Fibroblast of skin of abdomen (primary cell): ENCODE measurements around the gene PFKFB4.
"Not testable (repeated sequence)": the region's sequence is repeated elsewhere in the genome, so short reads cannot be mapped to it uniquely, and the experiment has no call there.

Experiments
- DNase-seq: peaks from one replicate; pipeline ENCODE4 v3.0.0-alpha.2; 2013

Gene PFKFB4

DNA sequence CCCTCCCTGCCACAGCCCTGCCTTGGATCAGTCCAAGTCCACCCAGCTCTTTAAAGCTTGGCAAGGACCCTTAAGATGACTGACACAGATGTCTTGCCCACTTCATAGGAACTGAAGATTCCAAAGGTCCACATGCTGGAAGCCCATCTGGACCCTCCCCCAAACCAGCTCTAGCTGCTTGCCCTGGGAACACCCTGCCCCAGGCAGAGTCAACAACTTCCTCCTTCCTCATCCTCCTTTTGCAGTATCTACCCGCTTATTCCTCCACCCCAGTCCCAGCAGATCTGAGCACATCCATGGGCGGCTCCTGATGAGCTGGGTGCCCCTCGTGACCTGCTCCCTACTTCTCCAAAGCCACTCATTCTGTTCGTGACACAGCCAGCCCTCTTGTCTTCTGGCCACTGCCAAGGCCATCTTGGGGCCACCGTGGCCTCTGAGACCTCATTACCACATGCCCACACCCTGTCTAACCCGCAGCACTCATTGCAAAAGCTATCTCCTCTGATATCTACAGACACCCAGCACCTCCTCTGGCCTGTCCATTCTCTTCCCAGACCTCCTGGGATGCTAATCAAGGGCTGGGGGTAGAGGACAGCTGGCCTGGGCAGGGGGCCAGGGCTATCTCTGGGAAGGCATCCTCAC is 2.0 kb upstream of the PFKFB4 start:
- DNase-seq, result no peak

DNA sequence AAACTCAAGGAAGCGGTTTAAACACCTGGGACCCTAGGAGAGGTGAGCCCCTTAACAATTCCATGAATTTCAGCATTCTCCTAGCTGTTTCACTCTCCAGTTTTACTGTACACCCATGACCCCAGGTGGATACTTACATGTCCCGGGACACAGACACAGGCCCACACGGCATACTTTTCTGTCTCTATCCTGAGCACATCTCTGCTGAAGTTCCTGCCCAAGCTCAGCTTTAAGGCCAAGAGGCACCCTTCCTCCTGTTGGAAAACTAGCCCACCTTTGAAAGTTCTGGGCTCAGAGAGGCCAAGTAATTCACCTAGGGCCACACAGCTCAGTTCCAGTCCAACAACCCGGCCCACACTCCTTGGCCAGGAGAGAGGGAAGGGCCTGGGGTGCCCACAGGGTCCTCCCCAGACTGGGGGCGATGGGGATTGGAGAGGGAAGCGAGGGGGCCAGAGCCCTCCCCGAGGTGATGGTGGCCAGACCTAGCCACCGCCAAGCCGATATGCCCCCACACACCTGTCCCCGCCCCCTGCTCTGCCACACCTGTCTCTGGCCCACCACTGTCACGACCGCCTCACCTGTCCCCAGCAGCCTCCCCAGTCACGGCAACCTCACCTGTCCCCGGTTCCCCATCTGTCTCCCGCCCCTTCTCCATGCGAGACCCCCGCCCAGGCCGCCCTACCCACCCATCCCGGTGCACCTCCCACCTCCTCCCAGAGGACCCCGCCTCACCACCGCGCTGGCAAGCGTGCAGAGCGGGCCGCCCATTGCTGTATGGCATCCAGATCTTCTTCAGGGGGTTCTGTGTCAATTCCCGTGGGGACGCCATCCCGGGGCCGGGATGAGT is 431 bp downstream of the PFKFB4 start:
- DNase-seq, result no peak

DNA sequence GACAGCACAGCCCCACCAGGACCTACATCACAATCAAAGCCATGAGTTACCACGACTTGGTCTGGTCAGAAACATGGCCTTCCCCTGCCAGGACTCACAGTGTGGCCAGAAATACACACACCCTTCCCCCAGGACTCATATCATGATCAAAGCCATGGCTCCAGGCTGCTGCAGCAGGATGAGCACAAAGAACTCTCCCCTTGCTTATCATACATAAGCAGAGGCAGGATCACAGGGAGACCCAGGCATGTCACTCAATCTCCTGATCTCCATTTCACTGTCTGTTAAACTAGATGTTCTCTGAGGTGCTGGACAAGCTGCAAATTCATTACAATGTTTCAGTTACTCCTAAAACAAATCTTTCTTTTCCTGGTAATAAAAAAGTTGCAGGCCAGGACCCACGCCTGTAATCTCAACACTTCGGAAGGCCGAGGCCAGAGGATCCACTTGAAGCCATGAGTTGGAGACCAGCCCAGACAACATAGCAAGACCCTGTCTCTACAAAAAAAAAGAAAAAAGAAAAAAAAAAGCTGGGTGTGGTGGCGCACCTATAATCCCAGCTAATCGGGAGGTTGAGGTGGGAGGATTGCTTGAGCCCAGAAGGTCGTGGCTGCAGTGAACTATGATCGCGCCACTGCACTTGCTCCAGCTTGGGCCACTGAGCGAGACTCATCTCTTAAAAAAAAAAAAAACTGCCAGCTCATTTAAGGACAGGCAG is 1.2 kb downstream of the PFKFB4 start:
- no peak for DNase-seq

DNA sequence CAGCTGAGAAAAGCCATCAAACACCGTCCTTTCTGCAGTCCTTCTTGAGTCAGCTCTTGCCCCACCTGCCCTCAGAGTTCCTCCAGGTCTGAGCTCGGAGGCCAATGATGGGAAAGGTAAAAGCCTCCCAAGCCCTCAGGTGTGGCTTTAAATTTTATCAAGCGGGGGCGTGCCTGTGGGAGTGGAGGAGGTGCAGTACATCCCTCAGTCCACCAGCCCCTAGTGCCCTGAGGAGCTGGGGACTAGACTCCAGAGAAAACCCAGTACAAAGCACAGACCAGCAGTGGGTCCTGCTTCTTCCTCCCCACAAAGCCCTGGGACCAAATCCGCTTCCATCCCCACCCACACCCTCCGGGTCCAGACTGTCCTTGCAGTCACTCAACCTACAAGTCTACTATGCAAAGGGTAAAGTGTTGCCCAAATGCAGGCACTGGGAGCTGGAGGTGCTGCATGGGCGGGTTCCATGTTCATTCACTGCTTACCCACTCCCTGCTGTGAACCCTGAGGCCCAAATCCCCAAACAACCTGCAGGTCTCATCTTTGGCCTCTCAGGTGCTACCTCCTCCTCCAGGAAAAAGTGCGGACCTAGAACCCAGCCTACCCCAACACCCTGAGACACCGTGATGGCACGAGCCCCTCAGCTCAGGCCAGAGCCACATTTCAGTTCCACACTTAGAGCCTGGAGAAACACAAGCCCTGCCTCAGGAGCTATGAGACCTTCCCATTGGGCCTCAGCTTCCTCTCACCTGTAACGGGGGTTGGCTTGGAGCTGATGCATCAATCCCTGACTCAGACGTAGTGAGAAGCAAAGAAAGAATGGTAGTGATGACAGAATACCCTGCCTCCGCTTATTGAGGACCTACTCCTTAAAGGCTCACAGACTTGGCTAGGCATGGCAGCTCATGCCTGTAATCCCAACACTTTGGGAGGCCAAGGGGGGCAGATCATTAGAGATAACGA is 2.4 kb downstream of the PFKFB4 start:
- DNase-seq, result no peak

DNA sequence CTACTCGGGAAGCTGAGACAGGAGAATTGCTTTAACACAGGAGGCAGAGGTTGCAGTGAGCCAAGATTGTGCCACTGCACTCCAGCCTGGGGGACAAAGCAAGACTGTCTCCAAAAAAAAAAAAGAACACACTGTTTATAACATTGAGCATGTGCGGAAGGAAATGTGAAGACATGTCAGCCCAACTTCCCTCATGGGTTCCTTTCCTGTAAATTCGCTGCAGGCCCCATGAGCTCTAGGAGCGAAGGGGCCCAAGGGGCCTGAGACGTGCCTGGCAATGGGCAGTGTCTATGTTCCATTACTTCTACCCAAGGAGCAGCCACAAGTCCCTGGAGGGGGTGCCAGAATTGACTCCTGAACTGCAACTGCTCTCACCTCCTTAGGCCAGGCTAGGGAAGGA is 3.2 kb downstream of the PFKFB4 start:
- DNase-seq, result no peak

DNA sequence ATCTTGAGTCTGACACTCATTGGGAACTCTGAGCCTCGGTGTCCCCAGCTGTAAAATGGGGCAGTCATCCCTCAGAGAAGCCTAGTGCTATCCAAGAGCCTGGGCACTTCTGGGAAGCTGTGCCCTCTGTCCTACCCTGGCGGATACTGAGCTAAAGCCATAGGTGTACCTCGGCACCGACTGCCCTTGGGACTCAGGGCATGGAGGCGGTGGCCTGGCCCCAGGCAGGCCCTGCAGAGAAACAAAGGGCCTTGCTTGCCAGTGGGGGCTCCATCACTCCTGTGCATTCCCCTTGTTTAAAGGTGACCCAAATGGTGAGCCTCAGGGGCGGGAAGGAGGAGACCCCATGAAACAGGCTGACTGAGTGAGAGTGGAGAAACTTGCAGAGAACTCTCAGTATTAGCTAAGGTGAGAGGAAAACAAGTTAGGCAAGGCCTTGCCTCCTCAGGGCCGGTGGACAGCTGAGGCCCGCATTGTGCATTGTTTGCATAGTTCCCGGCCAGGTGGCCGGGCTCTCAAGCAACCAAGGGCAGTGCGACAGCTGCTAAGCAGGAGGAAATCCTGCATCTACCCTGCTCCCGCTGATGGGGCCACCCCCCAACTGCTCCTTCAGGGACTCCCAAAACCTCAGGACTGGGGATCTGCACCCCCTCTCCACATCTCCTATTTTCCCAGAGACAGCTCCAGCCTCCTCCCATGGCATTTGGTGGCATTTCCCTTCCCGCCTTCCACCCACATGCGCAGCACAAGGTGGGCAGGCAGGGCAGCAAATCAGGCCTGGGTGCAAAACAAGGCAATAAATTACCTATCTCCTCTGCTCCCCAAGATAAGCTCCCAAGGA is 4.3 kb downstream of the PFKFB4 start:
- DNase-seq, result no peak

DNA sequence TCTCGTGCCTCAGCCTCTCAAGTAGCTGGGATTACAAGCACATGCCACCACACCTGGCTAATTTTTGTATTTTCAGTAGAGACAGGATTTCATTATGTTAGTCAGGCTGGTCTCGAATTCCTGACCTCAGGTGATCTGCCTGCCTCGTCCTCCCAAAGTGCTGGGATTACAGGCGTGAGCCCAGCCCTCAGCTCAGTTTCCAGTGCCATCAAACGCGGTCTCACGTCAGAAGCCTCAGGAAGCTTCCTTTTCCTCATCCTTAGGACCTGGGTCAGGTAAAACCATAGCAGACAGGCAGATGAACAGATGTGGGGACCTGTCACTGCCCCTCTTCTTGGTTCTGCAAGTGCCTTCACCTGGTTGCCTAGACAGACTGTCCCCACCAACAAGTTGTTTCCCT is 5.0 kb downstream of the PFKFB4 start:
- not testable (repeated sequence) for DNase-seq

DNA sequence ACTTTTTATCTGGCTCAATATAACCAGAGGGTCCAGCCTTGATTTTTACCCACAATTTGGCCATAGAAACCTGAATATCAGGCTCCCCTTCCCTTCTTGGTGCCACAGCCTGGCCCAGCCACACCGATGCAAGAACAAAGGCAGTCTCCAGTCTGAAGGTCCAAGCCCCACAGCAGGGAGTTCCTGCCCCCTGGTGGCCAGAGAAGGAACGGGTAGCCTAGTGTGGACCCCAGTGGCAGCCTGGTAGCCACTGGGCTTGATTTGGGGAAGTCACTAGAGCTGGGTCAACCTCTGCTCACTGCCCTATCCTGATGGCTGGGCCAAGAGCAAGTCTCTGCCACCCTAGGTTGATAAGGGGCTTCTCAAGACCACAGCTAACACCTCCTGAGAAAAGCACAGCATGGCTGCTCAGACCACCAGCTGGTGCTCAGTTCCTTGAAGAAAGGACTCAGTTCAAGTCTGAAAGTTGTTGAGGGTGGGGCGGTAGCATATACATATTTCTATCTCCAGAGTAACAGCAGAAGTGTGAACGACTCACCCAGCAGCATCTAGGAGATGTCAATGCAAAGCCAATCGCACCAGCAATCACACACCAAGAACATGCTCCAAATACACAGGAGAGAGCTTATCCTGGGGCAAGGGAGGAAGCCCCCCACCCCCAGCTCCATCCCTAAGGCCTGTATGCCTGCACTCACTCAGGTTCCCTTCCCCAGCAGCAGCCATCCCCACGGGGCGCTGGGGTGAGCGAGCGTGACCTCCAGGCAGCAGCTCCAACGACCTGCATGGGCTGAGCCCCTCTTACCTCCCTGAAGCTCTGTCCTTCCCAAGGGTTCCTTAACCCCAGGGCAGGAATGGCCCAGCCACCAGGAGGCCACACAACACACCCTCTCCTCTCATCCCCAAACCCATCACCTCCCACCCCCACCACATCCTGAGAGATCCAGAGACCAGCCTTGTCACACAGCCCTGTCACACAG is 7.6 kb downstream of the PFKFB4 start:
- DNase-seq, result peak; percentile 70

DNA sequence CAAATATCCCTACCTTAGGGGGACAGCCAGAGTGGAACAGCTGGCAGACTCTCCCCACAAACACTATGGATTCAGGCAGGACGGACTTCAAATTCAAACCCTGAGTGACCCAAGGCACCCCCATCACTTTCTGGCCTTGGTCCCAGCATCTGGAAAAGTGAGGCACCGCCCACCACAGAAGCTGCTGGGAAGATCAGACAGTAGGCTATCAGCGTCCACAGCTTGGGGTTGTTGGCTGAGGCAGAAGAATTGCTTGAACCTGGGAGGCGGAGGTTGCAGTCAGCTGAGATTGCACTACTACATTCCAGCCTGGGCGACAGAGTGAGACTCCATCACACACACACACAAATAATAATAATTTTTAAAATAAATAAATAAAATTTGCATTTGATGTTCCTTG is 8.5 kb downstream of the PFKFB4 start:
- no peak for DNase-seq

DNA sequence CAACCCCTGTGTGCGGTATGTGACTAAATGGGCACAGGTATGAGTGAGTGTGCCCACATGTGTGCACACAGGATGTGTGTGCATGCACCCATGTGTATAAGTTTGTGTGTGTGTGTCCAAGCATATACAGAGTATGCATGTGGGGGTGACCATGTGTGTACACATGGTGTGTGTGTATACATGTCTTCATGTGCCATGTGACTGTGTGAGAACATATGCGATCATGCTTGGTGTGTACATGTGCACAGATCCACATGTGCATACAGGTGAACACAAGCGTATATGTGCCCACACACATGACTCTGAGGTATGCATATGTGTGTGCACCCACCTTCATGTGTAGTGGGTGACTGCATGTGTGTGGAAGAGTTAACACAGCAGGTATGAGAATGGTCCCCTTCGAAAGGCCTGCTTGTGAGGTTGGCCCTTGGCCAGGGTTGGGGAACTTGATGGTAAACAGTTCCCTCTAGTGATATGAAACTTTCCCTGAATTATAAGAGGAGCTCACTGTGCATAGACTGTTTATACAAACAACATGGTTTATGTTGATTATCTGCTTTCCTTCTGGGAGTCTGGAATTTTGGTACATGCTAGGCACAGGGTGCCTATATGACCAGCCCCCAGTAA is 10.3 kb downstream of the PFKFB4 start:
- no peak for DNase-seq

DNA sequence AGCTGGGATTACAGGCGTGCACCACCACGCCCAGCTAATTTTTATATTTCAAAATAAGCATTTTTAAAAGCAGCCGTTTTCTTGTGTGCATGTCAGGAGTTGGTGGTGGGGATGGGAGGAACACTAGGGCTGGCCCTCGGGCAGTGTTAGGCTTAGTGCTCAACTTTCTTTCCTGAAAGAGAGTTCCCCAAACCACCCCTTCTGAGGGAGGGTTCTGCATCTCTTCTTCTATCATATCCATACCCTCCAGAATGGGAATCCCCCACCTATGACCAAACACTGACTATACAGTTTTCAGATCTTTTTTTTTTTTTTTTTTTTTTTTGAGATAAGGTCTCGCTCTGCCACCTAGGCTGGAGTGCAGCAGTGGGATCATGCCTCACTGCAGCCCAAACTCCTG is 12.5 kb downstream of the PFKFB4 start:
- no peak for DNase-seq

DNA sequence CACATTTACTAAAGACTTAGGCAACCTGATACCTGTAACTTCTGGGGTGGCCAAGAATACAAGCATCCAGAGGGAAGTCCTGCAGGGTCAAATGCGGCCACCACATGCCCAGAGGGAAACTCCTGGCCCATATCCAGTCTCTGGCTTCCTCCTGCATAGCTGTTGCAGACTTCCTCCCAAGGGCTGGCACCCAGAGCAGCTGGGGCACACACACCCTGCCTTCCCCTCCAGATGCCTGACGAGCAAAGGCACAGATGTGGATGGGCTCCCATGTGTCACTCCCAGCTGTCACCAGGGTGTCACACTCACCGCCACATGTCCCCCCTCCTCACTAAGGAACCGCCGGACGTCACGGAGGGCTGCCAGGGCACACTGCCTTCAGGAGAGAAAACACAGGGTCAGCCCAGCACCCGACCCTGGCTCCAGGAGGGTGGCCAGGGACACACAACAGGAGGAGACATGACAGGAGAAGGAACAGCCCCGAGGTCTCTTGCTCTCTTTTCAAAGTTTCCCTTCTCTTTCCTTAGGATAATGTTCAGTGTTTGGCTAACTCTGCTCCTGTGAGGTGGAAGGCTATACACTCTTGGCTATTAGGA is 13.2 kb downstream of the PFKFB4 start:
- no peak for DNase-seq

DNA sequence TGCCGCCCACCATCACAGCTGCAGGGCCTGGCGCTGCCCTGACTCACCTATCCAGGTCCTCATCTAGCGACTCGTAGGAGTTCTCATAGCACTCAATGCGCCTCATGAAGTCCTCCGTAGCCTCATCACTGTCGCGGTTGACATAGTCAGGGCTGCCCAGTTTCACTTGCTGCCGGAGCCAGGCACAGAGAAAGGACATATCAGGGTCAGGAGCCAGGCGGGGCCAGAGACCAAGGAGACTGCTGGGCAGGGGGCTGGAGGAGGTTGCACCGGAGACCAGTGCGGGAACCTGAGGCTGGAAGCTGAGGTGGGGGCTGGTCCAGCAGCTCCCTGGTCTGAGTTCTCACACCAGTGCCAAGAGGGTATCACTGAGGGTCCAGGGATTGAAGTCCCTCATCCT is 18.2 kb downstream of the PFKFB4 start:
- DNase-seq, result no peak

DNA sequence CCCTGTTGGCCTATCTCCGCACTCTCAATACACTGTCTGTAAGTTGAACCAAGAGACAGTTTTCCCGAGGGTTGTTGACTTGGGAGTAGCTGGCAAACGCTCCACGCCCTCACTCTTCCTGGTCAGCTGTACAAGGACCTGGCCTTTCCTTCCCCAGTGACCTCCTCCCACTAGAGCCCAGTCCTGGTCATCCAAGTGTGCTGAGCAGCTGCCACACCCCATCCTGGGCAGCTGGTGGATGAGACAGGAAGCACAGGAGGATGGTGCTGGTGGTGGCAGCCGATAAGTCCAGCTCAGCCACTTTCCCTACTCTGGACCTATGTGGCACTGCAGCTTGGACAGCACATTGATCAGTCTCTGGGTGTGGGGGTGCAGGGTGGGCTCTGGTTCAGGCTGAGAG is 19.8 kb downstream of the PFKFB4 start:
- no peak for DNase-seq

DNA sequence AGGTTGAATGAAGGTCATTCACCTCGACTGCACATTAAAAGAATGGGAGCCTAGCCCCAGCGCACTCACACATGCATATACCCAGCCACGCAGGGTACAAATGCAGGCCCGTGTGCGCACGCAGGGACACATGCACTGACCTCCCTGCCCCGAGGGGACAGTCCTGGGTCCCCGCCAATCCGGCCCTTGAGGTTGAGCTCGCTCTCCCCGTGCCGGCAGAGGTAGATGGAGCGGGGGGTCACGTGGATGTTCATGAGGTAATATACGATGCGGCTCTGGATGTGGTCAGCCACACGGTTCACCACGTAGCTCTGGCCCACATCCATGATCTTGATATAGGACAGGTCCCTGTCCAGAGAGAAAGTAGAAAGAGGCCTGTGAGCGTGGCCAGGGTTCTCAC is 20.5 kb downstream of the PFKFB4 start:
- DNase-seq, result no peak

DNA sequence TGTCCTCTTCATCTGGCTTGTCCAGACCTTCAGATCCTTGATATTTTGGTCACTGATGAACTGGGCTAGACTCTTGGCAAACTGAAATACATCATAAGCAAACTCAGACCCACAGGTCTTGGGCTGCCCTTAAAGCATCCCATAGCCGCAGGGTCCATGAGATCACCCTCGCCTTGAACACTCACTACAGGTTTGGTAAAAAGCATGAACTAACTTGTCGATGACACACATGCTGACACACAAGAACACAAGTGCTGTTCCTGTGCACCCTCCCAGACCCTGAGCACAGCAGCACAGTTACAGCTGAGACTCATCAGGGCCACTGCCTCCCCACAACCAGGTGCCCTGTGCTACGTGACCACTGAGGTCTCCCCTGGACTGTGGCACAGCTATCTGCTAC is 21.0 kb downstream of the PFKFB4 start:
- DNase-seq, result no peak

DNA sequence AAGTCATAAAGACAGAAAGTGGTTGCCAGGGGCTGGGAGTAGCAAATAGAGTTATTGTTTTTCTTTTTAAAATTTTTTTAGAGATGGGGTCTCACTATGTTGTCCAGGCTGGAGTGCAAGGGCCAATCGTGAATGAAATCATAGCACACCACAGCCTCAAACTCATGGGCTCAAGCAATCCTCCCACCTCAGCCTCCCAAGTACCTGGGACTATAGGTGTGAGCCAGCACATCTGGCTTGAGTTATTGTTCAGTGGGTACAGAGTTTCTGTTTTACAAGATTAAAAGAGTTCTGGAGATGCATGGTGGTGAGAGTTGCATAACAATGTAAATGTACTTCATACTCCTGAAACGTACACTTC is 23.6 kb downstream of the PFKFB4 start:
- DNase-seq, result no peak

DNA sequence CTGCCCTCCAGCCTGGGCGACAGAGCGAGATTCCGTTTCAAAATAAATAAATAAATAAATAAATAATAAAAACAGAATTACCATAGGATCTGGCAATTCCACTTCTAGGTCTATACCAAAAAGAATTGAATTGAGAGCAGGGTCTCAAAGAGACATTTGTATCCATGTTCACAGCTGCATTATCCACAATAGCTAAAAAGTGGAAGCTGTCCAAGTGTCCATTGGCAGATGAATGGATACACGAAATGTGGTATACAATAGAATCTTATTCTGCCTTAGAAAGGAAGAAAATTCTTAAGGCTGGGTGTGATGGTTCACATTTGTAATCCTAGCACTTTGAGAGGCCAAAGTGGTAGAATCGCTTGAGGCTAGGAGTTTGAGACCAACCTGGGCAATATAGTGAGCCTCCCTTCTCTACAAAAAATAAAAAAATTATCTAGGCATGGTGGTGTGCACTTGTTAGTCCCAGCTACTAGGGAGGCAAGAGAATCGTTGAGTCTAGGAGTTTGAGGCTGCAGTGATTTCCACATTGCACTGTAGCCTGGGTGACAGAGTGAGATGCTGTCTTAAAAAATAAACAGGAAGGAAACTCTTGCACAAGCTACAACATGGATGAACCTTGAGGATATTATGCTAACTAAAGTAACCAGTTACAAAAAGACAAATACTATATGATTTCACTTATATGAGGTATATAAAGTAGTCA is 24.2 kb downstream of the PFKFB4 start:
- no peak for DNase-seq

DNA sequence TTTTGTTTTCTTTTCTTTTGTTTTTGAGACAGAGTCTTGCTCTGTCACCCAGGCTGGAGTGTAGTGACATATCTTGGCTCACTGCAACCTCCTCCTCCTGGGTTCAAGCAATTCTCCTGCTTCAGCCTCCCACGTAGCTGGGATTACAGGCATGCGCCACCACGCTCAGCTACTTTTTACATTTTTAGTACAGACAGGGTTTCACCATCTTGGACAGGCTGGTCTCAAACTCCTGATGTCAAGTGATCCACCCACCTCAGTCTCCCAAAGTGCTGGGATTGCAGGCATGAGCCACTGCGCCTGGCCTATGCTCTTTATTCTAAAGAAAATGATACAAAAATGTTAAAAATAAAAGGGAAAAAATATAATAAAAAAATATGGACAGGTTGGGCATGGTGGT is 25.9 kb downstream of the PFKFB4 start:
- not testable (repeated sequence) for DNase-seq
